ENCODE data around the gene CDKL1. TPM values are rescaled to one million over a fixed set of nuclear protein-coding genes. Genes with fewer than 3 reads are reported as not detected.

Gene CDKL1
- total and polyA plus RNA-seq, 7 donors, result 0.46 to 4.5 (median 2.0) TPM

GRCh38 chr14:50338587-50338986, 58.1 kb downstream of the CDKL1 start:
- peaks cover 20% of the 10 kb centered on the region for H3K4me1 ChIP-seq

DNA sequence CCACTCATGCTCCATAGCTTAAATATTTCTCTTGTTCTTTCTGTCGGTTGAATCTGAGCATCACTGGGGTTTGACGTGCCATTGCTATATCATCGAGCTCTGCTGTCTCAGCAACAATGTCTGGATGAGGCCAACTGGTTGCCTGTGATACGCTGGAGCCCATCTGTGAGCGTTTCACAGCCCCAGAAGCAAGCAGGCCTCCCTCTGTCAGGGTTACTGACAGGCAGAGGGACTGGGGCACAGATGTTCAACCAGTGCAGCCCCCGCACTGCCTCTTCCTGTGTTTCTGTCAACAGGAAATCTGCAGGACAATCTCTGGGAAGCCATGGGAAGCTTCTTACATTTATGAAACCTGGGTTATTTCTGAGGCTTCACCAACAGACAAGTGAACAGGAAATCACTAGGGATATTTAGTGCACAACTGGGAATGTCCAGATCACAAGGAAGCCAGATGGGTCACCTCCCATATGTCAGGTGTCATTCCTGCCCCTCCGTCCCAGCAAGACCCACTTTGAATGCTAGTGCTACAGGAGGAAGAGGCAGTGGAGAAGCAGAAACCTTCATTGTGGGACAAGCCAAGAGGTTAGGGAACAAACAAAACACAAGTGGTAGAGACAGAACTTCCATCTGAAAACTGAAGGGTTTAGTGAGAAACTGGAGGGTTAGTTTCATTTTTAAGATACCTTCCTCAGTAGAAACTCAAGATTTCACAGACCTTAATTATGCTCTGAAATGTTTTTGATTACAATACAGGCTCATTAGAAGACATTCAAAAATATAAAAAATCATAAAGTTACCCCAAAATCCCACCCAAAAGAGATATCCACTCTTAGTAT, 60.5 kb downstream of the CDKL1 start:
- H3K27ac ChIP-seq, result peak overlapping the region; percentile 66
- H3K4me1 ChIP-seq, result peaks cover 14% of the 10 kb centered on the region
- intact Hi-C loops (cut with DNase I), result no loop called here
- TF ChIP-seq, protein P1, sequence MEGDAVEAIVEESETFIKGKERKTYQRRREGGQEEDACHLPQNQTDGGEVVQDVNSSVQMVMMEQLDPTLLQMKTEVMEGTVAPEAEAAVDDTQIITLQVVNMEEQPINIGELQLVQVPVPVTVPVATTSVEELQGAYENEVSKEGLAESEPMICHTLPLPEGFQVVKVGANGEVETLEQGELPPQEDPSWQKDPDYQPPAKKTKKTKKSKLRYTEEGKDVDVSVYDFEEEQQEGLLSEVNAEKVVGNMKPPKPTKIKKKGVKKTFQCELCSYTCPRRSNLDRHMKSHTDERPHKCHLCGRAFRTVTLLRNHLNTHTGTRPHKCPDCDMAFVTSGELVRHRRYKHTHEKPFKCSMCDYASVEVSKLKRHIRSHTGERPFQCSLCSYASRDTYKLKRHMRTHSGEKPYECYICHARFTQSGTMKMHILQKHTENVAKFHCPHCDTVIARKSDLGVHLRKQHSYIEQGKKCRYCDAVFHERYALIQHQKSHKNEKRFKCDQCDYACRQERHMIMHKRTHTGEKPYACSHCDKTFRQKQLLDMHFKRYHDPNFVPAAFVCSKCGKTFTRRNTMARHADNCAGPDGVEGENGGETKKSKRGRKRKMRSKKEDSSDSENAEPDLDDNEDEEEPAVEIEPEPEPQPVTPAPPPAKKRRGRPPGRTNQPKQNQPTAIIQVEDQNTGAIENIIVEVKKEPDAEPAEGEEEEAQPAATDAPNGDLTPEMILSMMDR (IDR thresholded peaks at IDR 0.05), result no peak
- H3K36me3 ChIP-seq (ENCODE audit: insufficient read depth in 1 of 2, low read depth in 1 of 2), result peaks cover 0 to 14% of the 10 kb centered on the region in 2 donors
- H3K27me3 ChIP-seq (ENCODE audit: insufficient read depth in 3 of 3, low read length in 2 of 3), result no peaks in the 10 kb centered on the region
- no peaks in the 10 kb centered on the region for H3K9me3 ChIP-seq
- WGBS, 3 donors, result 27 to 35% (median 32%) methylated on average over 7 of the region's 7 CpGs
- H3K4me3 ChIP-seq, result no peak overlapping the region
- ATAC-seq (peak in 1 of 4 donors; percentile 30), DNase-seq (peak; percentile 20 to 56)

More at GRCh38 chr14:50338587-50338986, 58.1 kb downstream of the CDKL1 start:
- H3K27me3 ChIP-seq (ENCODE audit: insufficient read depth in 3 of 3, low read length in 2 of 3), result no peaks in the 10 kb centered on the region
- ATAC-seq, result no peak
- intact Hi-C loops (cut with DNase I), result no loop called here
- H3K27ac ChIP-seq, result no peak overlapping the region
- no peak overlapping the region for H3K4me3 ChIP-seq
- peaks cover 0 to 7% of the 10 kb centered on the region in 2 donors for H3K36me3 ChIP-seq (ENCODE audit: insufficient read depth in 1 of 2, low read depth in 1 of 2)
- DNase-seq, result no peak
- WGBS, 3 donors, result 98 to 100% (median 100%) methylated on average over 2 of the region's 2 CpGs
- no peaks in the 10 kb centered on the region for H3K9me3 ChIP-seq
- TF ChIP-seq, protein P1 (IDR thresholded peaks at IDR 0.05), result no peak

DNA sequence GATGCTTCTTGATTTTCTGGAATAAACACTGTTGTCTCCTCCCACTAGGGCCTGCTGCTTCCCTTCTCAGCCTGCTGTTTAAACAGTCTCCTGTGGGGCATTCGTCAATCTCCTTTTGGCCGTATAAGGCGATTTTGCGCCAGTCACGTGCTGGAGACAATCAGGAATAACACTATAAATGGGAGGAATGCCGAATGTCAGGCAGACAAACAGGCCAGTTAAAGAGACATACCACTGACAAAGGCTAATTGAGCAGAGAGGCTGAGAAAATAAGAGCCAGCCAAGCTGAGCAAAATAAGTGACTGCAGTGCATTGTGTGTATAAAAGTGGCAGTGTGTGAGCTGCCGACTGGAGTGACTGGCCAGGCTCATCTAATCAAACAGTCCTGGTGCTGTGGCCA, 61.3 kb downstream of the CDKL1 start:
- Histone ChIP-seq H3K4me3 (no peak overlapping the region), H3K27ac (peak overlapping the region; percentile 66), H3K36me3 (ENCODE audit: insufficient read depth in 1 of 2, low read depth in 1 of 2) (peaks cover 0 to 15% of the 10 kb centered on the region in 2 donors), H3K27me3 (ENCODE audit: insufficient read depth in 3 of 3, low read length in 2 of 3) (no peaks in the 10 kb centered on the region), H3K9me3 (no peaks in the 10 kb centered on the region), H3K4me1 (peaks cover 14% of the 10 kb centered on the region)
- TF ChIP-seq, protein P1 (IDR thresholded peaks at IDR 0.05), result no peak
- peak; percentile 18 to 59 (median 40) for ATAC-seq
- WGBS, 3 donors, result 15 to 32% (median 25%) methylated on average over 7 of the region's 7 CpGs
- DNase-seq, result peak in 1 of 2 donors; percentile 36
- intact Hi-C loops (cut with DNase I), result no loop called here

GRCh38 chr14:50334211-50334610, 62.5 kb downstream of the CDKL1 start:
- ATAC-seq (no peak), DNase-seq (no peak)
- peaks cover 14% of the 10 kb centered on the region for H3K4me1 ChIP-seq
- no peak overlapping the region for H3K4me3 ChIP-seq
- TF ChIP-seq, protein P1 (IDR thresholded peaks at IDR 0.05), result no peak
- intact Hi-C loops (cut with DNase I), result no loop called here
- H3K27me3 ChIP-seq (ENCODE audit: insufficient read depth in 3 of 3, low read length in 2 of 3), result no peaks in the 10 kb centered on the region
- WGBS, 3 donors, result 88 to 96% (median 92%) methylated on average over 8 of the region's 8 CpGs
- peaks cover 0 to 27% of the 10 kb centered on the region in 2 donors for H3K36me3 ChIP-seq (ENCODE audit: insufficient read depth in 1 of 2, low read depth in 1 of 2)
- H3K9me3 ChIP-seq, result no peaks in the 10 kb centered on the region
- H3K27ac ChIP-seq, result peak overlapping the region; percentile 32

All from psoas muscle (tissue), 8 donors.